Heart left ventricle (tissue), 13 donors: ENCODE results near the gene MYLK3.

ENCODE experiments used
- CTCF ChIP-seq, 12 donors: fragments of 200-600 bp; sonication (generic) in 4 of 12; IDR thresholded peaks; one replicate each; pipeline versions ENCODE4 v1.5.0 to v1.8.0; 2018 to 2022; ENCODE audit warnings: antibody characterized with exemption in 12 of 12, mild to moderate bottlenecking in 5 of 12
- POLR2A ChIP-seq, 2 donors: fragments of 450-650 bp; IDR thresholded peaks; one replicate each; pipeline ENCODE4 v1.6.1; 2017; ENCODE audit warnings: antibody characterized with exemption in 2 of 2, mild to moderate bottlenecking in 2 of 2, moderate library complexity in 2 of 2
- donor health status: ischemic (EF 13 %, LVEDD 7.1; RV severe dilation, severe dysfunction).
- donor health status: DM: no; HTN: yes; CAD: no.
- donor health status: DM: no; HTN: no; CAD: no.
- donor health status: ischemic (EF 25% LVEDD 6.9; RV normal size, moderate dysfunction).
- donor health status: ischemic (EF 25% LVEDD 5.7; RV mildly dilated, moderate dysfunction).
- donor health status: ischemic (EF 35%, LVEDD 5.7; RV mildly dilated, moderate dysfunction).
- donor health status: nonischemic (EF 11% LVEDD 7.7; RV severe dilation, severe dysfunction).
- donor health status: DM: yes; HTN: yes; CAD: no.
- donor health status: PGD.
- donor health status: ischemic (EF 29% LVEDD 5.4; RV normal size, mild dysfunction).
- donor health status: nonischemic (EF 23%, LVEDD 6.1; RV moderate dilation, normal function).

GRCh38 chr16:46686815-46687473, 61.2 kb downstream of the MYLK3 start:
- TF ChIP-seq CTCF (IDR thresholded peaks at IDR 0.05) (no peak), POLR2A (IDR thresholded peaks at IDR 0.05) (no peak)
